Neural cell (in vitro differentiated cells): Measurements from ENCODE around the gene EFHB. TPM values are rescaled to one million over a fixed set of nuclear protein-coding genes. Genes with fewer than 3 reads are reported as not detected.

ENCODE experiments used
- H2AFZ ChIP-seq: fragments of 200-600, 300-800 bp; sonication (generic), shearing (Covaris generic); 2 replicates; pipeline ENCODE4 v1.6.0; 2014; ENCODE audit warnings: low read depth, mild to moderate bottlenecking, antibody characterized with exemption, low read length, moderate library complexity
- H3F3A ChIP-seq: fragments of 200-600 bp; shearing (Covaris generic); 2 replicates; pipeline ENCODE4 v1.6.1; 2016; ENCODE audit warnings: mild to moderate bottlenecking, moderate library complexity, mixed read lengths, antibody characterized with exemption, low read length; ENCODE audit not compliant: insufficient read depth, poor library complexity, severe bottlenecking
- H3K27ac ChIP-seq: fragments of 200-600, 300-800 bp; sonication (generic), shearing (Covaris generic); 2 replicates; pipeline ENCODE4 v1.5.1; 2014; ENCODE audit warnings: mild to moderate bottlenecking, low read length, moderate library complexity
- H3K27me3 ChIP-seq: fragments of 300-800, 200-600 bp; sonication (generic), shearing (Covaris generic); 2 replicates; pipeline ENCODE4 v1.6.0; 2014; ENCODE audit warnings: mild to moderate bottlenecking, low read depth, low read length, moderate library complexity; ENCODE audit not compliant: insufficient read depth
- H3K36me3 ChIP-seq: fragments of 300-800, 200-600 bp; sonication (generic), shearing (Covaris generic); 2 replicates; pipeline ENCODE4 v1.5.1; 2014; ENCODE audit warnings: mild to moderate bottlenecking, antibody characterized with exemption, low read length, moderate library complexity; ENCODE audit not compliant: insufficient read depth
- H3K4me2 ChIP-seq: fragments of 300-800, 200-600 bp; sonication (generic), shearing (Covaris generic); 2 replicates; pipeline ENCODE4 v1.6.0; 2014; ENCODE audit warnings: mild to moderate bottlenecking, low read length
- H3K4me3 ChIP-seq: fragments of 300-800, 200-600 bp; sonication (generic), shearing (Covaris generic); 2 replicates; pipeline ENCODE4 v1.5.1; 2014; ENCODE audit warnings: mild to moderate bottlenecking, low read length, moderate library complexity
- H3K79me2 ChIP-seq: fragments of 200-600 bp; shearing (Covaris generic); replicated peaks from 2 replicates; pipeline ENCODE4 v1.6.0; 2014; ENCODE audit warnings: mild to moderate bottlenecking, low read length, moderate library complexity; ENCODE audit not compliant: insufficient read depth
- H3K9ac ChIP-seq: fragments of 300-800, 200-600 bp; sonication (generic), shearing (Covaris generic); 2 replicates; pipeline ENCODE4 v1.6.1; 2016; ENCODE audit warnings: mild to moderate bottlenecking, low read length, mixed read lengths
- H3K9me2 ChIP-seq: fragments of 200-600 bp; shearing (Covaris generic); 2 replicates; pipeline ENCODE4 v1.6.1; 2016; ENCODE audit warnings: mild to moderate bottlenecking, low read length, mixed read lengths; ENCODE audit not compliant: insufficient read depth
- H3K9me3 ChIP-seq: fragments of 200-600, 300-800 bp; sonication (generic), shearing (Covaris generic); 2 replicates; pipeline ENCODE4 v1.6.1; 2016; ENCODE audit warnings: mild to moderate bottlenecking, mixed run types, low read length, moderate library complexity, mixed read lengths
- H4K20me1 ChIP-seq: fragments of 200-600 bp; shearing (Covaris generic); 2 replicates; pipeline ENCODE4 v1.6.1; 2016; ENCODE audit warnings: mild to moderate bottlenecking, mixed run types; ENCODE audit not compliant: insufficient read depth
- CTCF ChIP-seq: fragments of 450-650 bp; IDR thresholded peaks from 2 replicates; pipeline ENCODE4 v1.5.1; 2014; ENCODE audit warnings: antibody characterized with exemption, mild to moderate bottlenecking, moderate library complexity; ENCODE audit not compliant: poor library complexity, severe bottlenecking
- EP300 ChIP-seq: fragments of 450-650 bp; conservative IDR thresholded peaks from 2 replicates; pipeline ENCODE4 v1.6.1; 2014; ENCODE audit warnings: antibody characterized with exemption, mild to moderate bottlenecking, moderate library complexity; ENCODE audit not compliant: poor library complexity, severe bottlenecking
- EZH2 ChIP-seq: fragments of 200-600, 300-800 bp; shearing (Covaris generic), sonication (generic); IDR thresholded peaks from 2 replicates; pipeline ENCODE4 v1.6.1; 2014; ENCODE audit warnings: antibody characterized with exemption, low read length, borderline replicate concordance, mild to moderate bottlenecking; ENCODE audit not compliant: insufficient read depth, poor library complexity, severe bottlenecking
- MXI1 ChIP-seq: fragments of 450-650 bp; conservative IDR thresholded peaks from 2 replicates; pipeline ENCODE4 v1.6.1; 2014; ENCODE audit warnings: antibody characterized with exemption, mild to moderate bottlenecking; ENCODE audit not compliant: poor library complexity, severe bottlenecking
- POLR2AphosphoS5 ChIP-seq: IDR thresholded peaks from 2 replicates; pipeline ENCODE4 v1.6.1; 2012
- RAD21 ChIP-seq: fragments of 450-650 bp; conservative IDR thresholded peaks from 2 replicates; pipeline ENCODE4 v1.6.1; 2014; ENCODE audit warnings: antibody characterized with exemption, mild to moderate bottlenecking, moderate library complexity
- REST ChIP-seq: IDR thresholded peaks from 2 replicates; pipeline ENCODE4 v1.6.1; 2012; ENCODE audit warnings: borderline replicate concordance
- SMC3 ChIP-seq: fragments of 450-650 bp; conservative IDR thresholded peaks from 2 replicates; pipeline ENCODE4 v1.6.1; 2014; ENCODE audit warnings: antibody characterized with exemption, mild to moderate bottlenecking, moderate library complexity; ENCODE audit not compliant: poor library complexity
- TAF1 ChIP-seq: IDR thresholded peaks from 2 replicates; pipeline ENCODE4 v1.6.1; 2012; ENCODE audit warnings: low read depth
- polyA plus RNA-seq: library from polyadenylated mRNA; depleted of rRNA; stranded (reverse); fragments of >200 nt; gene quantifications from 2 replicates; pipeline ENCODE4 v1.2.3, GENCODE V29; 2014

EFHB gene
- polyA plus RNA-seq, 1 donor from 2014 or later = 4.3 TPM

DNA sequence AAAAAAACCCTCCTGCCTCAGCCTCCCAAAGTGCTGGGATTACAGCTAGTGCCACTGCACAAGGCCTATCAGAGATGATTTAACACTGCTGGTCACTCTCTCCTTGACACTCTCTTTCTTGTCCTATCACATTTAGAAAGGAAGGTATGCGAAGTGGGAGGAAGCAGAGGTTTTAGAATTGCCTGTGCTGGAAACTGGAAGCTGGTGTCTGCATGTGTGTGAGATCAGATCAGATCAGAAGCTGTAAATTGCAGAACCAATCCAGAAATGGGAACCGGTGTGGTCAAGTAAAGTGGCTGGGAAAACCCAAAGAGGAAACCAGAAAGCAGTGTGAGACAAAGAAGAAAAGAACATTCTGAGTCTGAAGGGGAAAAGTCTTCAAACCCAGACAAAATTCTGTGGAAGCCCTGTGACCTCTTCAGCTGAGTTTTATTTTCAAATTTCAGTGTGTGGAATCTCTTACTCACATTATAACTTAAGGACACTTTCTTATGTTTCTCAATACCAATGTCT, 2.8 kb downstream of the EFHB start:
- Histone ChIP-seq H3K36me3 (no peaks in the 10 kb centered on the region), H3K9ac (no peak overlapping the region), H2AFZ (no peak overlapping the region), H3K79me2 (no peaks in the 10 kb centered on the region), H3K4me2 (no peak overlapping the region), H3K4me3 (no peak overlapping the region), H3K27ac (no peak overlapping the region), H3K27me3 (no peaks in the 10 kb centered on the region), H3F3A (no peaks in the 10 kb centered on the region), H3K9me2 (no peaks in the 10 kb centered on the region), H4K20me1 (no peaks in the 10 kb centered on the region), H3K9me3 (no peaks in the 10 kb centered on the region)
- TF ChIP-seq RAD21 (no peak), EP300 (no peak), EZH2 (no peak), CTCF (no peak), POLR2AphosphoS5 (no peak), SMC3 (no peak), MXI1 (no peak), TAF1 (no peak), REST (no peak)

- Histone ChIP-seq H3K9me2 (no peaks in the 10 kb centered on the region), H2AFZ (no peak overlapping the region), H3K27me3 (no peaks in the 10 kb centered on the region), H3K27ac (no peak overlapping the region), H3F3A (no peaks in the 10 kb centered on the region), H3K36me3 (no peaks in the 10 kb centered on the region), H4K20me1 (no peaks in the 10 kb centered on the region), H3K4me2 (no peak overlapping the region), H3K4me3 (no peak overlapping the region), H3K9ac (no peak overlapping the region), H3K9me3 (no peaks in the 10 kb centered on the region), H3K79me2 (no peaks in the 10 kb centered on the region)
- TF ChIP-seq POLR2AphosphoS5 (no peak), EP300 (no peak), MXI1 (no peak), EZH2 (no peak), TAF1 (no peak)
Observed at GRCh38 chr3:19920401-19921080, 13.5 kb downstream of the EFHB start.
